Tibial artery (tissue), 4 donors: ENCODE measurements around the gene ACTR2.

ENCODE experiments used
- DNase-seq, 2 donors: peaks; one replicate each; pipeline ENCODE4 v3.0.0-alpha.2; 2019
- H3K27ac ChIP-seq, 2 donors: fragments of 200-600 bp; sonication (generic) in 1 of 2; 1 replicate in 1 of 2; 2 replicates in 1 of 2; pipeline ENCODE4 v1.5.1; 2018 to 2019; ENCODE audit warnings: mild to moderate bottlenecking in 1 of 2
- H3K27me3 ChIP-seq, 2 donors: fragments of 200-600 bp; sonication (generic) in 1 of 2; one replicate each; pipeline versions ENCODE4 v1.5.1 to v1.6.0; 2016 to 2019
- H3K36me3 ChIP-seq, 3 donors: fragments of 200-600 bp; sonication (generic) in 2 of 3; one replicate each; pipeline ENCODE4 v1.5.1; 2016 to 2019; ENCODE audit warnings: mild to moderate bottlenecking in 2 of 3
- H3K4me1 ChIP-seq, 4 donors: fragments of 200-600 bp; sonication (generic) in 2 of 4; 1 replicate in 3 of 4; 2 replicates in 1 of 4; pipeline ENCODE4 v1.5.1; 2016 to 2019
- H3K4me3 ChIP-seq, 2 donors: fragments of 200-600 bp; sonication (generic) in 1 of 2; 1 replicate in 1 of 2; 2 replicates in 1 of 2; pipeline ENCODE4 v1.5.1; 2018 to 2019; ENCODE audit warnings: mild to moderate bottlenecking in 2 of 2
- H3K9me3 ChIP-seq, 3 donors: fragments of 200-600 bp; sonication (generic) in 1 of 3; one replicate each; pipeline ENCODE4 v1.5.1; 2016 to 2019
- CTCF ChIP-seq, 2 experiments: fragments of 200-600 bp in 1 of 2; fragments of 450-650 bp in 1 of 2; IDR thresholded peaks; one replicate each; pipeline ENCODE4 v1.5.1; 2017 to 2019; ENCODE audit warnings: antibody characterized with exemption in 2 of 2, mild to moderate bottlenecking in 1 of 2, moderate library complexity in 1 of 2
- intact Hi-C: fragments of 100-400 bp; cut with DNase I; formaldehyde crosslinking; loops from one replicate; pipeline ENCODE4 v1.15.0; 2023; ENCODE audit warnings: low total_unique reads

The ACTR2 gene

GRCh38 chr2:65319674-65320041 is 92.0 kb downstream of the ACTR2 start:
- no peak overlapping the region for H3K27ac ChIP-seq
- H3K36me3 ChIP-seq: peaks cover 0 to 6% (median under 1%) of the 10 kb centered on the region in 3 donors
- no peaks in the 10 kb centered on the region for H3K9me3 ChIP-seq
- H3K4me1 ChIP-seq: peaks cover 0 to 20% (median 11%) of the 10 kb centered on the region in 4 donors
- intact Hi-C loops: no loop called here
- DNase-seq: no peak
- no peaks in the 10 kb centered on the region for H3K27me3 ChIP-seq
- no peak overlapping the region for H3K4me3 ChIP-seq
- TF ChIP-seq CTCF (IDR thresholded peaks at IDR 0.05): no peak

GRCh38 chr2:65320042-65320725 is 92.6 kb downstream of the ACTR2 start:
- no peak for DNase-seq
- H3K27ac ChIP-seq: no peak overlapping the region
- intact Hi-C loops: no loop called here
- H3K27me3 ChIP-seq: no peaks in the 10 kb centered on the region
- H3K36me3 ChIP-seq: peaks cover 0 to 8% (median 0%) of the 10 kb centered on the region in 3 donors
- peaks cover 0 to 15% (median 11%) of the 10 kb centered on the region in 4 donors for H3K4me1 ChIP-seq
- no peak overlapping the region for H3K4me3 ChIP-seq
- H3K9me3 ChIP-seq: no peaks in the 10 kb centered on the region
- no peak for TF ChIP-seq CTCF (IDR thresholded peaks at IDR 0.05)
